Suppressor macrophage (primary cell): Measurements from ENCODE around the gene IKZF1.

Source experiments
- DNase-seq, 4 experiments: peaks; one replicate each; pipeline ENCODE4 v3.0.0-alpha.2; 2020 to 2022

Gene IKZF1

DNA sequence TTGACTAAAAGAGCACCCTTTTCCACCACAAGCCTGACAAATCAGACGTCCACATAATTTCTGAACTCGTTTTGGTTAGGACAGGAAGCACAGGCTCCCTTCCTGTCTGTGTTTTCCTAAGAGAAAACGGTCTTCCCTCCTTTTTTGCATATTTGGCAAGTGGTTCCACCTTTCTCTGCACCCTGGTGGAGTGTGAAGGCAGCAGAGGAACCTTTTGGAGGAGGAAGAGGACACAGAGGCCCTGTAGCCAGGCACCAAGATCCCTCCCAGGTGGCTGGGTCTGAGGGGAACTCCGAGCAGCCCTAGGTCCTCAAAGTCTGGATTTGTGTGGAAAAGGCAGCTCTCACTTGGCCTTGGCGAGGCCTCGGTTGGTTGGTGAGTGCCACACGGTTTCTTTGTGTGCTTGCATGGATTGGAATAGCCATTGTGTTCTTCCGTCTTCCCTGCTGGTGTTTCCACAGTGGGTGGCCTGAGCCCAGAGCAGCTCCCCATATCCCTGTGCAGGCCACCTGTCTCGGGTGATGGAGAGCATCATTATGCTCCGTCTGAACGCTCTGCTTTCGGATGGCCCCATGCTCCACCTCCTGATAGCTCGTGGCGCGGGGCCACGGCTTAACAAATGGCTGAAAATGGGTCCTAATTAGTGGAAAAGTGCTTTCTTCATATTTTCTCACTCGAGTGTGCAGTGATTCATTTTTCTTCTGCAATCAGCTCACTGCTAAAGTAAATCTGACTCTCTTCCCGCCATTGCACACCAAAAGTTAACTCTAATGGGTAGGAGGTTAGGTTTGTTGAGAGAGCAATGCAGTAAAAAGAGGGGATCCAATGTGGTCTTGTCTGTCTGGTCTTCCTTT lies 4.2 kb downstream of the IKZF1 start:
- DNase-seq = peak in 2 of 4 experiments; percentile 29 to 37

DNA sequence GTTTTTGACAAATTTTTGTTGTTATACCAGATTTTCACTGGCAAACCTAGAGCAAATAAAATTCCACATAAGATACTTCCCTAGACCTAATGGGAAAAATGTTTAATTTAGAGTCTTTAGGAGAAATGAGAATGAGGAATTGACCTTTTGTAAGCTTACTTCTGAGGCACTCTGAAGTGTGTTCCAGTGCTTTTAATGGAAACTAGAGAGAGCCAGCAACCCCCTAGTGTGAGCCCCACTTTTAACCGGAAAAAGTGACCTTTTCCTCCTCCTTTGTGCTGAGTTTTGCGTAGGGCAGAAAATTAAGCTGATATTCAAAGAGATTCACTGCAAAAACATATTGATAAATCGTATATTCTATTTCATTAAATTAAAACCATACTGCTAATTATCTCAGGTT lies 5.2 kb downstream of the IKZF1 start:
- no peak for DNase-seq

DNA sequence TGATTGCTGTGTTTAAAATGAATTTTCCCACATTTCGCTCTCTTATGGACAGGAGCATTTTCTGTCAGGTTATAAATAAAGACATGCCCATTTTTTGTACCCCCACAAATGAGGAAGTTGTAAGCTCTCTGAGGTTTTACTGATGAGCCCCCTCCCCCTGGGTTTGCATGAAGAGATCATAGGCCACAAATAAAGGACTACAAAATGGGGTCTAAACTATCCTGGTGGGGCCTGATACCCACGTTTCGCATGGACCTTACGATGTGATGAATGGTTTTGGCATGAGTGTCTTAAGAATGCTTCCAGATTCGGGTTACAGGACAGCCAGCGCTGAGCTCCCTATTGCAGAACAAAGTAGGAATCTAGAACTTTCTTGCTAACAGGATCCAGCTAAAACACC lies 5.8 kb downstream of the IKZF1 start:
- no peak for DNase-seq

- no peak for DNase-seq
Measured at GRCh38 chr7:50310956-50311355, 6.4 kb downstream of the IKZF1 start.

GRCh38 chr7:50312250-50313162 lies 8.0 kb downstream of the IKZF1 start:
- DNase-seq = peak in 3 of 4 experiments; percentile 38 to 55 (median 51)

- peak in 1 of 4 experiments; percentile 17 for DNase-seq
Measured at GRCh38 chr7:50314836-50315592, 10.5 kb downstream of the IKZF1 start.

DNA sequence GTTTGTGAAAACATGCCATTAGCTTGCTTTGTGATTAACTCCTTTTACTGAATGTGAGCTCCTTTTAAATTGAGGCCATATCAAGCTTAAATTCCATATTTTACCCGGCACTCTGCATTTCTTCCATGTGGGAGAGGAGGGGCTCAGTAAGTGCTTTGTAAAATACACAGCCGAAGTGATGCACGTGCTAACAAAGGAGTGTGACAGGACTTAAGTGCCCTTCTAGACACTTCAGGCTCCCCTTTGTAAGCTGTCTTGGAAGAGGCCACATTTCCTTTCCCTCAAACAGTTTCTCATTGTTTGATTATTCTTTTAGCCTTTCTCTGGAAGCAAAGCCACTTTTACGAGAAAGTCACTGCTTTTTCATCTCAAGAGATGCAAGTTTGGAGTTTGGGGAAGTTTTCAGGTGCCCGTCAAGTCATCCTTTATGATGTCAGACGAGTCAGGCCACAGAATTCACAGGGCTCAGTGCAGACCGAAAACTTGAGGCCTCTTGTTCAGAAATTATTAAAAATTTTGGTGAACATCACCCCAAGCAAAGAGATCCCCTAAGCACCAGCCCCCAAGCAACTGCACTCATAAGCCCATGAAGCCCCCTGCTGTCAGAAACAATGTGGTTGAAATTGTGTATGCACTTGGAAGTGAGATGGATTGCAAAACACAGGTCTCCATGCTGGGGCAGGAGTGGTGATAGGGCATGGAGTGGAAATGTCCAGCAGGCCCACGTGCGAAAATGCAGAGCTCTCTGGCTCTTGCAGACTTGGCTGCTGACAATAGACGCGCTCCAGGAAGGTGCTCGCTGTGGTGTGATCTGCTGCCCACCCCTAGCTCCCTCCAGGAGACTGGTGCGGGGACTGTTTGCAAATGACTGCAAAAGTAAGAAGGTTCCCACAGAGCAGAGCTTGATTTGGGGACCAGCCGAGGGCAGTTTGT lies 11.5 kb downstream of the IKZF1 start:
- DNase-seq = no peak

DNA sequence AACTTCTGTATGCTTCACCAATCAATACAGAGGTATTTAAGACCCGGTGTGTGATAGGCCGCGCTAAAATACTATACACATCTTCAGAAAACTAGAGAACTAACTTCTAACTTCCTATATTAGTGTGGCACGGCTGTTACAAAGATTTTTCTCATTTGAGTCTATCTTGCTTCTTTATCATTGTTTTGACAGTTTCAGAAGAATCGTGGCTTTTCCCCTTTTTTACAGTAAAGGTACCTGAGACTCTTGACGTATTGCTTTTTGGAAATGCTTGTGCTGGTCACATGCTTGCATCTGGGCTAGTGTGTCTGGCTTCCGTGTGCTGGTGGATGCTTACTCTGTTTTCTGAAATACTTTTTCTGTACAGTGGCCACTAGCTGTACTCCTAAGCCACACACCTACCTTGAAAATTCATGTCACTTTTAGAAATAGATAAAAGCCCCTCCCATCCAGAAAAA lies 12.7 kb downstream of the IKZF1 start:
- DNase-seq = no peak

- DNase-seq = peak in 1 of 4 experiments; percentile 35
Measured at GRCh38 chr7:50317697-50318669, 13.5 kb downstream of the IKZF1 start.

- DNase-seq = peak; percentile 31 to 72 (median 60)
Measured at GRCh38 chr7:50321487-50322067, 17.1 kb downstream of the IKZF1 start.

DNA sequence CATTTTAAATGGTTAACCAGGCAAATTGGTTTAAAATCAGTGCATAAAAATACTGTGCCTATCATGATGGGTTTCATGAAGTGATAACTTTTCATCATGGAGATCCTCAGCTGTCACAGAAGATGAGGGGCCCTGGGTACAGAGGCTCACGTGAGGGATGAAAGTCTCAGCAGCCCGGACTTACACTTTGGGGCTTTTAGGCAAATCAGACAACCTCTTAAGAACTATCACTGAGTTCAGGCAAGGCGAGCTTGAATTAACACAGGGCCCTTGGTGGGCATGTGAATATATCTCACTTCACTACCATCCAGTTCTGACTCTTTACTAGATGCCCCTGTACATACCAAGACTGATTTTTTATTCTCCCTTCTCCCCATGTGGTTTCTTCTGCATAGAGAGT lies 19.6 kb downstream of the IKZF1 start:
- no peak for DNase-seq

DNA sequence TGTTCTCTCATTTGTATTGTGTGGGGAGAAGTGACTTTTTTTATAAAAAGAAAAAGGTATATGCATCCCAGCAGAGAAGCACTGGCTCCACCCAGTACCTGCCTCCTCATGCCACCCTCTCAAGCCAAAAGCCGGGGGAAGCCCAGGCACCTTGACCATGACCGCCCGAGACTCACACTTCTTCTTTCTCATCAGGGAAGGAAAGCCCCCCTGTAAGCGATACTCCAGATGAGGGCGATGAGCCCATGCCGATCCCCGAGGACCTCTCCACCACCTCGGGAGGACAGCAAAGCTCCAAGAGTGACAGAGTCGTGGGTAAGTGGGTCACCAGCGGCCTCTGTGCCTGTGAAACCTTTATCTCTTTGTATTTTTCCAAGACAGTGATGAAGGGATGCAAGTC lies 22.9 kb downstream of the IKZF1 start:
- DNase-seq = no peak

DNA sequence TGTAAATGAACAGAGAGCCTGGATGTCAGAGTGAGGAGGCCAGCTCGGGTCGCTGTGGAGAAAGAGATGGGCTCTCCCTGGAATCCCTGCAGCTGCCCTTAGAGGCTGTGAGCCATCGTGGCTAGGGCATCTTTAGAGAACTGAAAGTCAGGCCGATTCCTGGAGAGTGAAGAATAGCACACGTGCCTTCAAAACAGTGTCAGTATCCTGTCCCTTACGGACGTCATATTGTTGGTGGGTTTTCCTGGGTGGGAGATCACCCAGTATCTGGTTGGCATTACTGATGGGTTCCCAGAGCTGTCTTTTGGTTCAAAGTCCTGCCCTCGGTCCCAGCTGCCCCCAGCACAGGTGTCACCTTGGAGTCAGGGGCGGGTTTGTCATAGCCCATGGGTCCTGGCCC lies 25.3 kb downstream of the IKZF1 start:
- DNase-seq = peak; percentile 34 to 63 (median 56)

- peak in 3 of 4 experiments; percentile 28 to 51 (median 43) for DNase-seq
Measured at GRCh38 chr7:50330254-50330653, 25.7 kb downstream of the IKZF1 start.

DNA sequence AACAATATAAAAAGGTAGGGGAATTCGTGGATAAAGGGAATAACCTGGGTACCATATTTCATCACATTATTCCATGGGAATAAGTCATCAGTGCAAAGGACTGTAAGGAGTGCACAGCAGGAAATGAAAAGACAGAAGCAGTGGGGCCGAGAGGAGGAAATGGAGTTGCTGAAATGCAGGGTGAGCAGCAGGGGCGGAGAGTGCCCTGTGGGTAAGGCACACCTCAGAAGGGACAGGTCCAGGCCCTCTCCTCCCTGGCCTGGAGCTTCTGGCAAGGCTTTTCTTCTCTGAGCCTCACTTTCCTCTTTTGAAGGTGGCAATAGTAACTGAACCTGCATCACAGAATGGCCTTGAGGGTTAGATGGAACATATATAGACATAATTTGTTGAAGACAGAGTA lies 26.2 kb downstream of the IKZF1 start:
- no peak for DNase-seq

GRCh38 chr7:50331564-50332208 lies 27.2 kb downstream of the IKZF1 start:
- no peak for DNase-seq

DNA sequence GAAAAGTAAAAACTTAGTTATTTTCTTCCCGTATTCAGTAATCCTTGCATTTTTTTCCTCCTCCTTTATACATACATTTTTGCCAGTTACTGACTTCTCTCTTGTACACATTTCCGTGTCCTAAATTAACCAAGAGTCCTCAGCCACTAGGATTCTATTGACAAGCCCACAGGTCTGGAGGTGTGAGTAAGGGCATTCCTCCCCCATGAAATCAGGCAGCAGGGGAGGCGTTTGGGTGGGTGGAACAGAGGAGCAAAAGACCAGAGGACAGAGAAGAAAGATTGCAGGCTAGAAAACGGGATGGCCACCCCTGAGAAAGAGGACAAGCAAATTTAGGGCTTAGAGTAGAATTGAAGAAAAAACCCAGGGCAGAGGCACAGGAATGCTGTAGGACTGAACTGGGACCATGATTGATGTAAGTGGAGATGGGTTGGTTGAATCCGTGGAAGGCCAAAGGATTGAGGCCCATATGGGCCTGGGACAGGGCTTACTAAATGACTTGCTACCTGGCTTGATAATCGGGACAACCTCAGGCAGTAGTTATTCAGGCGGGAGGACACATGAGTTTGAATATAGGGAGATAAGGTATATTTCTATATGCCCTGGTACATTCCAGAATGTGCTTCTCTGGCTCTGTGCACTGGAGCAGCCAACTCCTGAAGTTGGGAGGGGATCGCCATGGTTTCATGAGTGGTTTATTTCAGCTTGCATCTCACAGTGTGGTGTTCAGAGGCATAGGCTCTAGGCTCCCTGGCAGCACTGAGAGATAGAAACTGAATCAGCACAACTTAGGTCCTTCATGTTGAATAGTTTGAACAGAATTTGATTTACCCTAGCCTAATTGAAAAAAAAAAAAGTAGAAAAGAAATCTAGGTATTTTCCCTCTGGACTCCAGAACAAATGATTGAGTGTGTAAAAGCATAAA lies 28.0 kb downstream of the IKZF1 start:
- DNase-seq = no peak

GRCh38 chr7:50333221-50333651 lies 28.7 kb downstream of the IKZF1 start:
- DNase-seq = peak in 1 of 4 experiments; percentile 33
